Rectal smooth muscle tissue (tissue), 1 donor: ENCODE results near the gene CLPSL2.

Experiments
- H3K27ac ChIP-seq: one replicate; pipeline ENCODE4 v1.7.0; 2013; ENCODE audit warnings: low read depth, low read length, inconsistent platforms
- H3K27me3 ChIP-seq: one replicate; pipeline ENCODE4 v1.7.0; 2013; ENCODE audit warnings: low read length; ENCODE audit not compliant: control insufficient read depth, insufficient read depth
- H3K36me3 ChIP-seq: one replicate; pipeline ENCODE4 v1.7.0; 2013; ENCODE audit warnings: low read length; ENCODE audit not compliant: control insufficient read depth, insufficient read depth
- H3K4me1 ChIP-seq: one replicate; pipeline ENCODE4 v1.7.0; 2013; ENCODE audit warnings: low read length; ENCODE audit not compliant: control insufficient read depth, insufficient read depth
- H3K4me3 ChIP-seq: one replicate; pipeline ENCODE4 v1.7.0; 2013; ENCODE audit warnings: low read length
- H3K9ac ChIP-seq: one replicate; pipeline ENCODE4 v1.7.0; 2013; ENCODE audit warnings: low read length

Gene CLPSL2

GRCh38 chr6:35735452-35735851 is 40.9 kb upstream of the CLPSL2 start:
- Histone ChIP-seq H3K4me3 (no peak overlapping the region), H3K4me1 (peaks cover 12% of the 10 kb centered on the region), H3K9ac (no peak overlapping the region), H3K27me3 (no peaks in the 10 kb centered on the region), H3K36me3 (no peaks in the 10 kb centered on the region), H3K27ac (no peak overlapping the region)

DNA sequence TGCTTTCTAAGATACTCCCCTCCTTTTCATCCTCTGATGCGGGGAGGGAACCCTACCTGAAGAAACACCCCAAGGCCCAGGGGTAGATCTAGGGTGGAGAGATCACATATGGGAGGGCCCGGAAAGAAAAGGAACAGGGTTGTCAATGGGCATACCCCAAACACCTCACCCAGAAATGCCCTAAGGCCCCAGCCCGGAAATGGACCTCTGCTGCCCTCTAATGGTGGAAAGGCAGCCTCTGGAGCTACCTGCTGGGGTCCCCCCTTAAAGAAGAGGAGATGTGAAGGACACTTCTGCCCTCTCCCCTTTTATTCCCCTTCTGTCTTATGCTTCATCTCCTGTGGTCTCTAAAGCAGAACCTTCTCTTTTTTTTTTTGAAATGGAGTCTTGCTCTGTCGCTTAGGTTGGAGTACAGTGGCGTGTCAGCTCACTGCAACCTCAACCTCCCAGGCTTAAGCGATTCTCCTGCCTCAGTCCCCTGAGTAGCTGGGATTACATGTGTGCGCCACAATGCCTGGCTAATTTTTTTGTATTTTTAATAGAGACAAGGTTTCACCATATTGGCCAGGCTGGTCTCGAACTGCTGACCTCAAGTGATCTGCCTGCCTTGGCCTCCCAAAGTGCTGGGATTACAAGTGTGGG is 40.0 kb upstream of the CLPSL2 start:
- no peaks in the 10 kb centered on the region for H3K36me3 ChIP-seq
- H3K27ac ChIP-seq = no peak overlapping the region
- H3K9ac ChIP-seq = no peak overlapping the region
- H3K4me1 ChIP-seq = peaks cover 9% of the 10 kb centered on the region
- no peak overlapping the region for H3K4me3 ChIP-seq
- H3K27me3 ChIP-seq = no peaks in the 10 kb centered on the region

GRCh38 chr6:35736982-35737412 is 39.4 kb upstream of the CLPSL2 start, which contains the start of gene ARMC12:
TSS of gene ARMC12 (plus strand) at chr6:35737032. CDS start at chr6:35737109, 77 bp downstream.
- no peaks in the 10 kb centered on the region for H3K27me3 ChIP-seq
- no peak within 1 kb of the TSS for H3K27ac ChIP-seq
- H3K4me1 ChIP-seq = peaks cover 9% of the 10 kb centered on the region
- H3K4me3 ChIP-seq = no peak within 1 kb of the TSS
- H3K9ac ChIP-seq = no peak within 1 kb of the TSS
- H3K36me3 ChIP-seq = no peaks in the 10 kb centered on the region

DNA sequence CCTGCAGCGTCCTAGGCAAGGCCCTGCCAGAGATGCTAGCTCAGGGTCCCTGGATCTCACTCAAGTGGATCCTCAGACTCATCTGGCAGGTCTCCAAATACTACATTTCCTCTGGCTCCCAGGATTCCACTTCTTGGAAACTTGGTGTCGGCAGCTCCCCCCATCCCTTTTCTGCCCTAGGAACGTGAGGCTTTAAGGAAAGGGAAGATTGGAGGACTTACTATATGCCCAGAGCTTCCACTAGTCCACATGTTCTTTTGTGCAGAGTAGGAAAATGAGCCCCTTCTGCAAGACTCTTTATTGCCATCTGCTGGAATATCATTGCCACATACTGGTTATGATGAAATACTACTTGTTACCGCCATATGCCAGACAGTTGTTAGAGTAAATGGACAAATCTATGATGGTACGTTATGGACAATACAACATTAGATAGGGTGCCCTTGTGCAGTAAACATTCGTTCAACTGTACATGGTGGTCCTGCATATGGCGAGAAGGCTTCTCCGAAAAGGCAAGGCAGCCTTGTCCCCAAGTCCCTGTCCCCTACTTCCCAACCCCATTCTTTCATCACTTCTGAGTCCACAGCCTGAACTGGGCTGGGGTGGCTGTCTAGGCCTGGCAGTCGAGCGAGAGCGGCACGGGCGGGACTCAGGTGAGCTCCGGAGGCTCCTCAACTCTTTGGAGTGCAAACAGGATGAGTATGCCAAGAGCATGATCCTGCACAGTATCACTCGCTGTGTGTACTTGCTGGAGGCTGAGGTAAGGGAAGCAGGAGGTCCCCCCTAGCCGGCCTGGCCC is 38.8 kb upstream of the CLPSL2 start:
- Histone ChIP-seq H3K36me3 (no peaks in the 10 kb centered on the region), H3K4me3 (no peak overlapping the region), H3K27me3 (no peaks in the 10 kb centered on the region), H3K4me1 (peaks cover 3% of the 10 kb centered on the region), H3K27ac (no peak overlapping the region), H3K9ac (no peak overlapping the region)

- Histone ChIP-seq H3K4me3 (no peak overlapping the region), H3K4me1 (no peaks in the 10 kb centered on the region), H3K9ac (no peak overlapping the region), H3K27ac (no peak overlapping the region), H3K27me3 (no peaks in the 10 kb centered on the region), H3K36me3 (no peaks in the 10 kb centered on the region)
Measured at GRCh38 chr6:35739645-35740524, 36.5 kb upstream of the CLPSL2 start.

DNA sequence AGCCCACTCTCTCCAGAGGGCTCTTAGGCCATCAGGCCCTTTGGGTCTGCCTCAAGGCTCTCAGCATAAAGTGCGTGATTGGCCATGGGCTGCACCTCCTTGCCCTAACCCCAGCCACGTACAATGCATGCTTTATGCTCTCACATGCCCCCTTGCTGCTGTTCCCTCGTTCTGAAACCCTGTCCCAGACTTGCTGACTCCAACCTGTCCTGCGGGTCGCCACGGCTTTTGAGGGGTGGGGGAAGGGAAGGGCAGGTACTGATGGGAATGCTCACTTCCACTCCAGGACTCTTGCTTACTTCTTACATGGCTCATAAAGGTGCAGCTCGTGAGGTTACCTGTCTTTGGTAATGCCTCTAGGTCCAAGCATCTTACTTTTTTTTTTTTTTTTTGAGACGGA is 33.6 kb upstream of the CLPSL2 start:
- Histone ChIP-seq H3K36me3 (no peaks in the 10 kb centered on the region), H3K9ac (no peak overlapping the region), H3K4me1 (no peaks in the 10 kb centered on the region), H3K4me3 (no peak overlapping the region), H3K27ac (no peak overlapping the region), H3K27me3 (no peaks in the 10 kb centered on the region)

DNA sequence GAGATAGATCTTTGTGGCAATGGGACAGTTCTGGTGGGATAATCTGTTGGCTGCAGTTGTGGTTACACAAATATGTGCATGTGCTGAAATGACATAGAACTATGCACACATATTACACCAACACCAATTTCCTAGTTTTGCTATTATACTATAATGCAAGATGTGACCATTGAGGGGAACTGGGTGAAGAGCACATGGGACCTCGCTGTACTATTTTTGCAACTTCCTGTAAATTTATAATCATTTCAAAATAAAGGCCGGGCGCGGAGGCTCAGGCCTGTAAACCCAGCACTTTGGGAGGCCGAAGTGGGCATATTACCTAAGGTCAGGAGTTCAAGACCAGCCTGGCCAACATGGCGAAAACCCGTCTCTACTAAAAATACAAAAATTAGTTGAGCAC is 30.9 kb upstream of the CLPSL2 start:
- no peak overlapping the region for H3K4me3 ChIP-seq
- H3K27ac ChIP-seq = no peak overlapping the region
- no peak overlapping the region for H3K9ac ChIP-seq
- H3K27me3 ChIP-seq = no peaks in the 10 kb centered on the region
- H3K4me1 ChIP-seq = no peaks in the 10 kb centered on the region
- no peaks in the 10 kb centered on the region for H3K36me3 ChIP-seq

- Histone ChIP-seq H3K4me1 (no peaks in the 10 kb centered on the region), H3K9ac (no peak overlapping the region), H3K27me3 (no peaks in the 10 kb centered on the region), H3K36me3 (no peaks in the 10 kb centered on the region), H3K4me3 (no peak overlapping the region), H3K27ac (no peak overlapping the region)
Measured at GRCh38 chr6:35746516-35746915, 29.9 kb upstream of the CLPSL2 start.

GRCh38 chr6:35747877-35748276 is 28.5 kb upstream of the CLPSL2 start:
- H3K36me3 ChIP-seq = no peaks in the 10 kb centered on the region
- H3K4me3 ChIP-seq = no peak overlapping the region
- H3K27me3 ChIP-seq = no peaks in the 10 kb centered on the region
- no peak overlapping the region for H3K9ac ChIP-seq
- no peak overlapping the region for H3K27ac ChIP-seq
- no peaks in the 10 kb centered on the region for H3K4me1 ChIP-seq

DNA sequence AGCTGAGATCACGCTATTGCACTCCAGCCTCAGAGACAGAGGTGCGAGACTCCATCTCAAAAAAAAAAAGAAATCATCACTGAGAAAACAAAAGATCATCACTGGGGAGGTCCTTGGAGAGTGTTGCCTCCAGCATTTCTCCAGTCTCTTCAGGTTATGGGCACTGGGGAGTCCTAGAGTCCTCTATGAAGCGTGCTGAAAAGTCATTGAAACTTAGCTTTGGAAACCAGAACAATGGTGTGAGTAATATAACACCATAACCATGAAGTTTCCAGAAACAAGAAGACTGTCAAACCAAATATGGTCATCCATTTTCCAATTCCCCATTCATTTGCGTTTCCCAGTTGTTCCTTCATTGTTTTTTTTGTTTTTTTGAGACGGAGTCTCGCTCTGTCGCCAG is 25.8 kb upstream of the CLPSL2 start:
- H3K4me1 ChIP-seq = no peaks in the 10 kb centered on the region
- no peak overlapping the region for H3K9ac ChIP-seq
- H3K36me3 ChIP-seq = no peaks in the 10 kb centered on the region

GRCh38 chr6:35751594-35751993 is 24.8 kb upstream of the CLPSL2 start:
- no peak overlapping the region for H3K27ac ChIP-seq
- no peak overlapping the region for H3K9ac ChIP-seq

More for the DNA sequence above, 25.8 kb upstream of the CLPSL2 start:
- H3K27me3 ChIP-seq = no peaks in the 10 kb centered on the region
- H3K27ac ChIP-seq = no peak overlapping the region
- no peak overlapping the region for H3K4me3 ChIP-seq

GRCh38 chr6:35752330-35752729 is 24.1 kb upstream of the CLPSL2 start:
- no peaks in the 10 kb centered on the region for H3K27me3 ChIP-seq
- no peak overlapping the region for H3K27ac ChIP-seq
- H3K4me3 ChIP-seq = no peak overlapping the region
- H3K4me1 ChIP-seq = no peaks in the 10 kb centered on the region
- H3K36me3 ChIP-seq = no peaks in the 10 kb centered on the region
- no peak overlapping the region for H3K9ac ChIP-seq

More at GRCh38 chr6:35751594-35751993, 24.8 kb upstream of the CLPSL2 start:
- Histone ChIP-seq H3K27me3 (no peaks in the 10 kb centered on the region), H3K4me1 (no peaks in the 10 kb centered on the region), H3K4me3 (no peak overlapping the region), H3K36me3 (no peaks in the 10 kb centered on the region)
